OCI-LY7 (cell line): ENCODE measurements around the gene TP53AIP1. TPM values are rescaled to one million over a fixed set of nuclear protein-coding genes. Genes with fewer than 3 reads are reported as not detected.

Experiments used
- BruUV-seq: library from RNA; stranded (reverse); fragments of 400-500 nt; replicated peaks from 2 replicates; lab custom pipeline; 2021; lab: Mats Ljungman, UMichigan
- CTCF ChIA-PET: fragments of 300-600 bp; sonication (Branson Sonifier 250); formaldehyde crosslinking; loops from one replicate; lab custom pipeline; 2022; ENCODE audit warnings: antibody characterized with exemption; ENCODE audit not compliant: unreplicated experiment; lab: Charles Lee
- POLR2A ChIA-PET: fragments of 300-600 bp; sonication (Branson Sonifier 250); formaldehyde crosslinking; loops from one replicate; lab custom pipeline; 2022; ENCODE audit warnings: antibody characterized with exemption; lab: Charles Lee
- DNase-seq: peaks from one replicate; pipeline ENCODE4 v3.0.0-alpha.2; 2015; ENCODE audit warnings: low spot score
- H2AFZ ChIP-seq: fragments of 200-600 bp; sonication (generic), shearing (Covaris generic); 2 replicates; pipeline ENCODE4 v1.6.1; 2014; ENCODE audit warnings: mild to moderate bottlenecking, antibody characterized with exemption, low read length, moderate library complexity
- H3K27ac ChIP-seq: fragments of 200-600 bp; sonication (generic); 2 replicates; pipeline ENCODE4 v1.5.1; 2014; ENCODE audit warnings: mixed run types, low read depth, mild to moderate bottlenecking, moderate library complexity, low read length, inconsistent platforms; ENCODE audit not compliant: poor library complexity, severe bottlenecking
- H3K36me3 ChIP-seq: fragments of 200-600 bp; sonication (generic); 2 replicates; pipeline ENCODE4 v1.6.1; 2014; ENCODE audit warnings: mild to moderate bottlenecking, antibody characterized with exemption, low read length, moderate library complexity, mixed read lengths; ENCODE audit not compliant: insufficient read depth
- H3K4me1 ChIP-seq: fragments of 200-600 bp; sonication (generic); 2 replicates; pipeline ENCODE4 v1.5.1; 2014; ENCODE audit warnings: mild to moderate bottlenecking, low read length; ENCODE audit not compliant: insufficient read depth, poor library complexity, severe bottlenecking
- H3K4me2 ChIP-seq: fragments of 200-600 bp; sonication (generic); 2 replicates; pipeline ENCODE4 v1.6.1; 2014; ENCODE audit warnings: mild to moderate bottlenecking, low read length
- H3K4me3 ChIP-seq: fragments of 200-600 bp; sonication (generic); 2 replicates; pipeline ENCODE4 v1.5.1; 2014; ENCODE audit warnings: mild to moderate bottlenecking, low read depth, low read length; ENCODE audit not compliant: poor library complexity, severe bottlenecking
- H3K79me2 ChIP-seq: fragments of 200-600 bp; sonication (generic); 2 replicates; pipeline ENCODE4 v1.6.1; 2016; ENCODE audit warnings: low read depth, mild to moderate bottlenecking, low read length, moderate library complexity, mixed read lengths; ENCODE audit not compliant: insufficient read depth
- H3K9me2 ChIP-seq: fragments of 200-600 bp; sonication (generic); 2 replicates; pipeline ENCODE4 v1.6.1; 2016; ENCODE audit warnings: mild to moderate bottlenecking, low read length, mixed read lengths; ENCODE audit not compliant: insufficient read depth
- H3K9me3 ChIP-seq: fragments of 200-600 bp; sonication (generic); 2 replicates; pipeline ENCODE4 v1.6.1; 2014; ENCODE audit warnings: mild to moderate bottlenecking, mixed run types, low read length, mixed read lengths
- H4K20me1 ChIP-seq: fragments of 200-600 bp; sonication (generic); 2 replicates; pipeline ENCODE4 v1.6.1; 2014; ENCODE audit warnings: mild to moderate bottlenecking, antibody characterized with exemption, low read length, moderate library complexity, mixed read lengths; ENCODE audit not compliant: insufficient read depth
- EZH2phosphoT487 ChIP-seq: fragments of 200-600 bp; sonication (generic); IDR thresholded peaks from 2 replicates; pipeline ENCODE4 v1.6.1; 2018; ENCODE audit warnings: low read depth, borderline replicate concordance, mild to moderate bottlenecking, mixed run types, antibody characterized with exemption, low read length, moderate library complexity, mixed read lengths
- intact Hi-C: fragments of 100-400 bp; cut with micrococcal nuclease; formaldehyde crosslinking; loops from one replicate; pipeline ENCODE4 v1.10.0; 2022; ENCODE audit not compliant: unreplicated experiment
- total RNA-seq, 2 experiments: library from RNA; depleted of rRNA in 1 of 2; stranded (reverse); fragments of >200 nt in 1 of 2; shearing (Covaris generic) in 1 of 2; gene quantifications; 2 replicates each; pipeline ENCODE4 v1.2.3, GENCODE V29; 2014 to 2022
- TF ChIP-seq, protein P1 (sequence below): fragments of 200-600 bp; sonication (generic); conservative IDR thresholded peaks from 2 replicates; pipeline ENCODE4 v1.5.1; 2014; ENCODE audit warnings: mild to moderate bottlenecking, antibody characterized with exemption, low read length, moderate library complexity, mixed read lengths

TP53AIP1 gene
- total RNA-seq, 2 experiments from 2014 or later = not detected

DNA sequence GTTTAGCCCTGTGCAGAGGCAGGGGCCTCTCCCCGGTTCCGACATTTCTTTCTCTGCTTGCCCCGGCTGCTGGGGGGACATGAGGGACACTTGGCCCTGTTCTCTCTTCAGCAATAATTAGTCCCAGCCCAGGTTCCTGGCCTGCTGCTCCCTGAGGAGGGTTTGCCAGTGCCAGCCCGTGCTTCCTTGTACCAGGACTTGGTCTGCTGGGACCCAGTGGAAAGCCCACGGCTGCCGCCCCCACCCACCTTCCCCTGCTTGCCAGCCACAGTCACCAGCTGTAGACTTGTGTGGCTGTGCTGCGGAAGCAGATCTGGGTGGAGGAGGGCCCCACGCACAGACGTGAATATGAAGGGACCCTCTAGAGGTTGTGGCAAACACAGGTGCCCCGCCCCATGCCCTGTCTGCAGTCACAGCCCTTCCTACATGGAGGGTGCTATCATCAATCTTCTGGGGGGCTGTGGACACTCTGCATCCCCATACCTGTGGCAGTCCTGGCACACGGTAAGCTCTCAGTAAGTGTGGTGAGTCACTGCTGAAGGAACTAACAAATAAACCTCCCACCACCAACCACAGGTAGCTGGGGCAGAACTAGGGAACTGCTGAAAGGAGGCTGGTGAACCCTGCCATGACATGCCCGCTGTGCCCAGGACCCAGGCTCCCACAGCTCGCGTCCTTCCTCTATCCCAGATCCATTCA lies 949 bp downstream of the TP53AIP1 start:
- H3K36me3 ChIP-seq = no peaks in the 10 kb centered on the region
- no peaks in the 10 kb centered on the region for H3K9me3 ChIP-seq
- H3K9me2 ChIP-seq = no peaks in the 10 kb centered on the region
- no peaks in the 10 kb centered on the region for H4K20me1 ChIP-seq
- no peak overlapping the region for H3K4me3 ChIP-seq
- intact Hi-C loops = no loop called here
- no TSS peak for BruUV-seq
- H3K4me2 ChIP-seq = no peak overlapping the region
- no peaks in the 10 kb centered on the region for H3K4me1 ChIP-seq
- DNase-seq = no peak
- no peak overlapping the region for H2AFZ ChIP-seq
- H3K27ac ChIP-seq = no peak overlapping the region
- ChIA-PET CTCF (interaction anchor here (0.5 kb wide), 1 partner anchor 375 kb away, joined by 3 read pairs; no protein-coding TSS in a partner anchor), POLR2A (interaction anchor here (0.6 kb wide), 1 partner anchor 1341 kb away, joined by 4 read pairs; no protein-coding TSS in a partner anchor)
- TF ChIP-seq, protein P1, sequence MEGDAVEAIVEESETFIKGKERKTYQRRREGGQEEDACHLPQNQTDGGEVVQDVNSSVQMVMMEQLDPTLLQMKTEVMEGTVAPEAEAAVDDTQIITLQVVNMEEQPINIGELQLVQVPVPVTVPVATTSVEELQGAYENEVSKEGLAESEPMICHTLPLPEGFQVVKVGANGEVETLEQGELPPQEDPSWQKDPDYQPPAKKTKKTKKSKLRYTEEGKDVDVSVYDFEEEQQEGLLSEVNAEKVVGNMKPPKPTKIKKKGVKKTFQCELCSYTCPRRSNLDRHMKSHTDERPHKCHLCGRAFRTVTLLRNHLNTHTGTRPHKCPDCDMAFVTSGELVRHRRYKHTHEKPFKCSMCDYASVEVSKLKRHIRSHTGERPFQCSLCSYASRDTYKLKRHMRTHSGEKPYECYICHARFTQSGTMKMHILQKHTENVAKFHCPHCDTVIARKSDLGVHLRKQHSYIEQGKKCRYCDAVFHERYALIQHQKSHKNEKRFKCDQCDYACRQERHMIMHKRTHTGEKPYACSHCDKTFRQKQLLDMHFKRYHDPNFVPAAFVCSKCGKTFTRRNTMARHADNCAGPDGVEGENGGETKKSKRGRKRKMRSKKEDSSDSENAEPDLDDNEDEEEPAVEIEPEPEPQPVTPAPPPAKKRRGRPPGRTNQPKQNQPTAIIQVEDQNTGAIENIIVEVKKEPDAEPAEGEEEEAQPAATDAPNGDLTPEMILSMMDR = no peak
- TF ChIP-seq EZH2phosphoT487 = no peak
- no peaks in the 10 kb centered on the region for H3K79me2 ChIP-seq

DNA sequence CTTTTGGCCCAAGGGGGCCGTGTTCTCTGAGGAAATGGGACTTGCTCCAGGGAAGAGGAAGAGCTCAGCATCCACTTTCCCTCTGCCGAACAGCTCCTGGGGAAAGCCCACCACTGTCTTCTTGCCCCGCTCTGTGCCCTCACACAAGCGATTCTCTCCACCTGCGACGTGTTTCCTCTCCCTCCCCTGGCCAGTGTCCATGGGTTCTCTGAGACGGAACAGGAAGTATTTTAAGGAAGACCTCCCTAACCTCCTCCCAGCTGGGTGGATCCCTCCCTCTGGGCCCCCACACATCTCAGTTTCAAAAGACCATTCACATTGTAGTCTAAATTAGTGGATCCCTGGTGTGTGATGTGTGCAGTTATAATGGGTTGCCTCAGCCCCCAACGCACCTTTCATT lies 1.6 kb downstream of the TP53AIP1 start:
- no peak for DNase-seq
- intact Hi-C loops = no loop called here
- BruUV-seq = no TSS peak
- POLR2A ChIA-PET = interaction anchor here (0.6 kb wide), 1 partner anchor 1341 kb away, joined by 4 read pairs; no protein-coding TSS in a partner anchor
- no peak overlapping the region for H2AFZ ChIP-seq
- no peaks in the 10 kb centered on the region for H3K36me3 ChIP-seq
- H3K79me2 ChIP-seq = no peaks in the 10 kb centered on the region
- H3K27ac ChIP-seq = no peak overlapping the region
- H3K4me2 ChIP-seq = no peak overlapping the region
- no peaks in the 10 kb centered on the region for H3K9me3 ChIP-seq
- TF ChIP-seq EZH2phosphoT487 = no peak
- no peaks in the 10 kb centered on the region for H4K20me1 ChIP-seq
- no peak overlapping the region for H3K4me3 ChIP-seq
- H3K4me1 ChIP-seq = no peaks in the 10 kb centered on the region
- H3K9me2 ChIP-seq = no peaks in the 10 kb centered on the region
- CTCF ChIA-PET = no interaction called here

DNA sequence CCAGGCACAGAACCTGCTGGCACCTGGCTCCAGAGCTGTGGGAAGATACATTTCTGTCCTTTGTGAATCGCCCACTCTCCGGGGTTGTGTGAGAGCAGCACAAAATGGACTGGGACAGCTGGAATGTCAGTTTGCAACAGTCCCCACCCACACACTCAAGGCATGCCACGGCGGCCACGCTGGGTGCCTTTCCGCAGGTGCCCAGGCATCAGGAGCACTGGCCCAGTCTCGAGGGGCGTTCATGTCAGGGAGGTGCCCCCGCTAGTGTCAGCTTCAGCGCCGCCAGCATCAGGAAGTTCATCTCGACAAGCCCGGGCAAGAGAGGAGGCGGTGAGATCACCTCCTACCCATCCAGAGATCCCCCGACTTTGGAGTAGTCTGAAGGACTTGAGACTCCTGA lies 2.1 kb downstream of the TP53AIP1 start:
- no peak for TF ChIP-seq EZH2phosphoT487
- TF ChIP-seq, protein P1 = no peak
- H3K36me3 ChIP-seq = no peaks in the 10 kb centered on the region
- BruUV-seq = no TSS peak
- no peaks in the 10 kb centered on the region for H4K20me1 ChIP-seq
- CTCF ChIA-PET = no interaction called here
- H3K4me1 ChIP-seq = no peaks in the 10 kb centered on the region
- H3K4me3 ChIP-seq = no peak overlapping the region
- intact Hi-C loops = no loop called here
- H3K27ac ChIP-seq = no peak overlapping the region
- H3K9me2 ChIP-seq = no peaks in the 10 kb centered on the region
- DNase-seq = no peak
- H3K79me2 ChIP-seq = no peaks in the 10 kb centered on the region
- H3K9me3 ChIP-seq = no peaks in the 10 kb centered on the region
- H2AFZ ChIP-seq = no peak overlapping the region
- H3K4me2 ChIP-seq = no peak overlapping the region
- POLR2A ChIA-PET = interaction anchor here (0.6 to 1.5 kb wide), 2 partner anchors 8 to 1512 kb away, joined by 3 to 5 read pairs; no protein-coding TSS in a partner anchor
